ENCODE measurements around the gene ITGA11.
"Not testable (repeated sequence)": the region's sequence is repeated elsewhere in the genome, so short reads cannot be mapped to it uniquely, and the experiment has no call there.

The ITGA11 gene

GRCh38 chr15:68409736-68410370 is 22.1 kb downstream of the ITGA11 start:
- DNase-seq: no peak

- DNase-seq: no peak
Observed at GRCh38 chr15:68408971-68409370, 23.0 kb downstream of the ITGA11 start.

- DNase-seq: no peak
Observed at GRCh38 chr15:68407886-68408881, 23.8 kb downstream of the ITGA11 start.

- no peak for DNase-seq
Observed at GRCh38 chr15:68407141-68407885, 24.6 kb downstream of the ITGA11 start.

- no peak for DNase-seq
Observed at GRCh38 chr15:68405378-68406250, 26.3 kb downstream of the ITGA11 start.

- DNase-seq: no peak
Observed at GRCh38 chr15:68404056-68404798, 27.7 kb downstream of the ITGA11 start.

- DNase-seq: no peak
Observed at GRCh38 chr15:68403161-68403941, 28.6 kb downstream of the ITGA11 start.

GRCh38 chr15:68402432-68403160 is 29.4 kb downstream of the ITGA11 start:
- no peak for DNase-seq

- no peak for DNase-seq
Observed at GRCh38 chr15:68401496-68402431, 30.2 kb downstream of the ITGA11 start.

- no peak for DNase-seq
Observed at GRCh38 chr15:68400066-68400456, 31.9 kb downstream of the ITGA11 start.

GRCh38 chr15:68399096-68400065 is 32.6 kb downstream of the ITGA11 start:
- DNase-seq: no peak

- DNase-seq: not testable (repeated sequence)
Observed at GRCh38 chr15:68397999-68398398, 34.0 kb downstream of the ITGA11 start.

GRCh38 chr15:68396068-68396467 is 35.9 kb downstream of the ITGA11 start:
- DNase-seq: no peak

- no peak for DNase-seq
Observed at GRCh38 chr15:68391121-68391520, 40.8 kb downstream of the ITGA11 start.

- DNase-seq: no peak
Observed at GRCh38 chr15:68389936-68390817, 41.8 kb downstream of the ITGA11 start.
